NB4 (cell line): ENCODE data around the gene ANKRD28.

Source experiments
- MYC ChIP-seq: IDR thresholded peaks from 2 replicates; pipeline ENCODE4 v1.6.1; 2011; ENCODE audit warnings: low read depth, low read length
- POLR2A ChIP-seq: IDR thresholded peaks from 2 replicates; pipeline ENCODE4 v1.6.1; 2011; ENCODE audit warnings: mild to moderate bottlenecking; ENCODE audit not compliant: insufficient read length; ENCODE audit errors: extremely low read depth
- TF ChIP-seq, protein P1 (sequence below): IDR thresholded peaks from one replicate; pipeline ENCODE4 v1.5.1; 2012; ENCODE audit warnings: low read depth, low read length
- TF ChIP-seq, protein P2 (sequence below): IDR thresholded peaks from 2 replicates; pipeline ENCODE4 v1.6.1; 2011; ENCODE audit warnings: low read depth, low read length

- TF ChIP-seq, protein P1, sequence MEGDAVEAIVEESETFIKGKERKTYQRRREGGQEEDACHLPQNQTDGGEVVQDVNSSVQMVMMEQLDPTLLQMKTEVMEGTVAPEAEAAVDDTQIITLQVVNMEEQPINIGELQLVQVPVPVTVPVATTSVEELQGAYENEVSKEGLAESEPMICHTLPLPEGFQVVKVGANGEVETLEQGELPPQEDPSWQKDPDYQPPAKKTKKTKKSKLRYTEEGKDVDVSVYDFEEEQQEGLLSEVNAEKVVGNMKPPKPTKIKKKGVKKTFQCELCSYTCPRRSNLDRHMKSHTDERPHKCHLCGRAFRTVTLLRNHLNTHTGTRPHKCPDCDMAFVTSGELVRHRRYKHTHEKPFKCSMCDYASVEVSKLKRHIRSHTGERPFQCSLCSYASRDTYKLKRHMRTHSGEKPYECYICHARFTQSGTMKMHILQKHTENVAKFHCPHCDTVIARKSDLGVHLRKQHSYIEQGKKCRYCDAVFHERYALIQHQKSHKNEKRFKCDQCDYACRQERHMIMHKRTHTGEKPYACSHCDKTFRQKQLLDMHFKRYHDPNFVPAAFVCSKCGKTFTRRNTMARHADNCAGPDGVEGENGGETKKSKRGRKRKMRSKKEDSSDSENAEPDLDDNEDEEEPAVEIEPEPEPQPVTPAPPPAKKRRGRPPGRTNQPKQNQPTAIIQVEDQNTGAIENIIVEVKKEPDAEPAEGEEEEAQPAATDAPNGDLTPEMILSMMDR, result no peak
- TF ChIP-seq POLR2A, result no peak
- TF ChIP-seq, protein P2, sequence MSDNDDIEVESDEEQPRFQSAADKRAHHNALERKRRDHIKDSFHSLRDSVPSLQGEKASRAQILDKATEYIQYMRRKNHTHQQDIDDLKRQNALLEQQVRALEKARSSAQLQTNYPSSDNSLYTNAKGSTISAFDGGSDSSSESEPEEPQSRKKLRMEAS, result no peak
- no peak for TF ChIP-seq MYC
Measured at GRCh38 chr3:15819043-15819442, 21.3 kb upstream of the ANKRD28 start.
